K562 (cell line): ENCODE results near the gene RACGAP1. TPM values are rescaled to one million over a fixed set of nuclear protein-coding genes. Genes with fewer than 3 reads are reported as not detected.

Experiments
- CXXC5 ChIP-seq: fragments of 250-450 bp; sonication (Bioruptor Pico); IDR thresholded peaks from 2 replicates; pipeline ENCODE4 v1.8.0; 2022; ENCODE audit warnings: inconsistent platforms, mild to moderate bottlenecking, moderate library complexity
- E2F8 ChIP-seq: fragments of 450-650 bp; IDR thresholded peaks from 2 replicates; pipeline ENCODE4 v1.7.1; 2018; ENCODE audit warnings: mild to moderate bottlenecking, low read depth; ENCODE audit not compliant: partially characterized antibody
- EP300 ChIP-seq: IDR thresholded peaks from 2 replicates; pipeline ENCODE4 v1.6.1; 2012; ENCODE audit warnings: low read length, improper control_type of control experiment
- ESRRA ChIP-seq: fragments of 450-650 bp; IDR thresholded peaks from 2 replicates; pipeline ENCODE4 v1.6.1; 2014; ENCODE audit warnings: low read depth, mild to moderate bottlenecking, moderate library complexity, borderline replicate concordance
- FOXP1 ChIP-seq: sonication (generic); formaldehyde crosslinking; IDR thresholded peaks from 2 replicates; pipeline ENCODE4 v1.8.0; 2022; ENCODE audit warnings: mild to moderate bottlenecking, missing genetic modification reagents
- MAZ ChIP-seq, 2 experiments: fragments of 450-650 bp in 1 of 2; sonication (generic) in 1 of 2; formaldehyde crosslinking; IDR thresholded peaks in 1 of 2; conservative IDR thresholded peaks in 1 of 2; 2 replicates each; pipeline versions ENCODE4 v1.4.0 to v1.5.0; 2020; ENCODE audit warnings: mild to moderate bottlenecking in 1 of 2, missing genetic modification reagents in 1 of 2
- MCM2 ChIP-seq: fragments of 450-650 bp; IDR thresholded peaks from 2 replicates; pipeline ENCODE4 v1.6.1; 2017; ENCODE audit warnings: low read depth, mild to moderate bottlenecking
- MCM7 ChIP-seq, 2 experiments: fragments of 450-650 bp; IDR thresholded peaks; 2 replicates each; pipeline ENCODE4 v1.6.1; 2016 to 2018
- SMARCB1 ChIP-seq: IDR thresholded peaks from 2 replicates; pipeline ENCODE4 v1.6.1; 2011; ENCODE audit warnings: improper control_type of control experiment, low read depth; ENCODE audit not compliant: insufficient read length
- STAG1 ChIP-seq: sonication (generic); formaldehyde crosslinking; IDR thresholded peaks from 2 replicates; pipeline ENCODE4 v1.5.0; 2020; ENCODE audit warnings: missing genetic modification reagents, borderline replicate concordance
- ZNF124 ChIP-seq: sonication (generic); formaldehyde crosslinking; IDR thresholded peaks from 2 replicates; pipeline ENCODE4 v1.8.1; 2022; ENCODE audit warnings: missing genetic modification reagents
- polyA plus RNA-seq, 8 experiments: library from polyadenylated mRNA; depleted of rRNA in 4 of 8; stranded (reverse) in 5 of 8; unstranded in 3 of 8; fragments of >200 nt; fragmentation: Nextera tagmentation in 2 of 8; fragmentation: Illumina TruSeq in 1 of 8; extraction: Ambion mirVana in 2 of 8; extraction: Trizol in 1 of 8; gene quantifications; 2 replicates each; pipeline versions ENCODE4 v1.2.1 to v1.2.3, GENCODE V29; 2011 to 2014; ENCODE audit warnings: inconsistent platforms in 1 of 8, missing spikeins in 1 of 8
- total RNA-seq, 7 experiments: library from RNA; depleted of rRNA in 6 of 7; stranded (reverse); fragments of >200 nt in 6 of 7; fragmentation: Illumina TruSeq in 2 of 7; extraction: Trizol in 2 of 7; gene quantifications; 2 replicates each; pipeline versions ENCODE4 v1.2.1 to v1.2.3, GENCODE V29; 2011 to 2021; ENCODE audit warnings: low replicate concordance in 1 of 7
- TF ChIP-seq, protein P1 (sequence below): fragments of 250-450 bp; sonication (Bioruptor Pico); IDR thresholded peaks from 2 replicates; pipeline ENCODE4 v1.5.0; 2022; ENCODE audit warnings: mild to moderate bottlenecking
- TF ChIP-seq, protein P2 (sequence below), 2 experiments: fragments of 450-650 bp; conservative IDR thresholded peaks; 2 replicates each; pipeline ENCODE4 v1.6.1; 2017; ENCODE audit warnings: mild to moderate bottlenecking in 2 of 2, moderate library complexity in 2 of 2
- TF ChIP-seq, protein P3 (sequence below): fragments of 450-650 bp; IDR thresholded peaks from 2 replicates; pipeline ENCODE4 v1.6.1; 2018; ENCODE audit not compliant: partially characterized antibody

RACGAP1 gene
- total and polyA plus RNA-seq, 9 of the 15 experiments (the other 6 are each of a cell fraction or from before 2014, with no cell fraction given), result 56.4 to 92.9 (median 71.8) TPM

DNA sequence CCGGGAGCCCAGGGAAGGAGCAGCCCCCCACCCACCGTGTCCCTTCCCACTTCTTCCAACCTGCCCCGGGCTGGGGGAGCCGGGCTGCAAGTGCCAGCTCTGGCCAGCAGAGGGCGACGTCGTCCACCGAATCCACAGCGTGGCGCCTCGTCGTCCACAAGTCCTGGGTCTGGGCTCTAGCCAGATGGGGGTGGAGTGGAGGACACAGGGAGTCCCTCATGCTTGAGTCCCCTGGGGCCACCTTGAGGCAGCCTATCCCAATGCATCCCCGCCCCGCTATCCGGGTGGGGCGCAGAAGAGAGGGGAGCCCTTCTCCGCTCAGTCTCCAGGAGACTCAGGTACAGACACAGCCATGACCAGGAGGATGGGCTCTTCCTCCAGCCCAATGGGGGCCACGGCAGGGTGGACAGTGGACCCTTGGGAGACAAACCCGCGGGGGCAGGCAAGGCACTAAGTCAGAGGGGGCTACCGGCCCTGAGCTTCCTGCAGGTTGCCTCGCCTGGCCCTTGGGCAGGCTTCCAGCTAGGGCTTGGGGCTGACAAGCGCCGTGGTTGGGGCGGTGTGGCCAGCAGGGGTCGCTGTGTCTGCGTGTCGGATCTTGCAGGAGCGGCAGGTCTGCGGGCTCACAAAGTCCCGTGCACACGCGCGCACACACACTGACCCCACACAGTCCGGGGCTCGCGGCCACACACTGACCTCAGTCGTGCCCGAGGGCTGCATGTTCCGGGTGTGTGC, 58.1 kb downstream of the RACGAP1 start (continued):
- TF ChIP-seq, protein P1, sequence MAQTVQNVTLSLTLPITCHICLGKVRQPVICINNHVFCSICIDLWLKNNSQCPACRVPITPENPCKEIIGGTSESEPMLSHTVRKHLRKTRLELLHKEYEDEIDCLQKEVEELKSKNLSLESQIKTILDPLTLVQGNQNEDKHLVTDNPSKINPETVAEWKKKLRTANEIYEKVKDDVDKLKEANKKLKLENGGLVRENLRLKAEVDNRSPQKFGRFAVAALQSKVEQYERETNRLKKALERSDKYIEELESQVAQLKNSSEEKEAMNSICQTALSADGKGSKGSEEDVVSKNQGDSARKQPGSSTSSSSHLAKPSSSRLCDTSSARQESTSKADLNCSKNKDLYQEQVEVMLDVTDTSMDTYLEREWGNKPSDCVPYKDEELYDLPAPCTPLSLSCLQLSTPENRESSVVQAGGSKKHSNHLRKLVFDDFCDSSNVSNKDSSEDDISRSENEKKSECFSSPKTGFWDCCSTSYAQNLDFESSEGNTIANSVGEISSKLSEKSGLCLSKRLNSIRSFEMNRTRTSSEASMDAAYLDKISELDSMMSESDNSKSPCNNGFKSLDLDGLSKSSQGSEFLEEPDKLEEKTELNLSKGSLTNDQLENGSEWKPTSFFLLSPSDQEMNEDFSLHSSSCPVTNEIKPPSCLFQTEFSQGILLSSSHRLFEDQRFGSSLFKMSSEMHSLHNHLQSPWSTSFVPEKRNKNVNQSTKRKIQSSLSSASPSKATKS, result no peak
- TF ChIP-seq, protein P2, sequence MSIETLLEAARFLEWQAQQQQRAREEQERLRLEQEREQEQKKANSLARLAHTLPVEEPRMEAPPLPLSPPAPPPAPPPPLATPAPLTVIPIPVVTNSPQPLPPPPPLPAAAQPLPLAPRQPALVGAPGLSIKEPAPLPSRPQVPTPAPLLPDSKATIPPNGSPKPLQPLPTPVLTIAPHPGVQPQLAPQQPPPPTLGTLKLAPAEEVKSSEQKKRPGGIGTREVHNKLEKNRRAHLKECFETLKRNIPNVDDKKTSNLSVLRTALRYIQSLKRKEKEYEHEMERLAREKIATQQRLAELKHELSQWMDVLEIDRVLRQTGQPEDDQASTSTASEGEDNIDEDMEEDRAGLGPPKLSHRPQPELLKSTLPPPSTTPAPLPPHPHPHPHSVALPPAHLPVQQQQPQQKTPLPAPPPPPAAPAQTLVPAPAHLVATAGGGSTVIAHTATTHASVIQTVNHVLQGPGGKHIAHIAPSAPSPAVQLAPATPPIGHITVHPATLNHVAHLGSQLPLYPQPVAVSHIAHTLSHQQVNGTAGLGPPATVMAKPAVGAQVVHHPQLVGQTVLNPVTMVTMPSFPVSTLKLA (conservative IDR thresholded peaks at IDR 0.05), result peak in 1 of 2 experiments; percentile 56; a peak in 1 of 4 replicates
- TF ChIP-seq EP300, result no peak
- TF ChIP-seq MAZ (CRISPR knock-in tag; conservative IDR thresholded peaks at IDR 0.05 in 1 of 2, IDR thresholded peaks at IDR 0.05 in 1 of 2), result peak; percentile 85 to 95
- peak; percentile 96 for TF ChIP-seq STAG1 (CRISPR knock-in tag)
- TF ChIP-seq MCM2, result no peak
- peak; percentile 15 for TF ChIP-seq ESRRA
- TF ChIP-seq SMARCB1, result no peak
- no peak for TF ChIP-seq FOXP1
- TF ChIP-seq ZNF124, result no peak
- no peak for TF ChIP-seq MCM7 (IDR thresholded peaks at IDR 0.05)
- 0 out of 2 replicates have a peak, but pooled peaks have one; percentile 44 for TF ChIP-seq CXXC5 (CRISPR knock-in tag)
- TF ChIP-seq E2F8, result peak; percentile 31
- TF ChIP-seq, protein P3, sequence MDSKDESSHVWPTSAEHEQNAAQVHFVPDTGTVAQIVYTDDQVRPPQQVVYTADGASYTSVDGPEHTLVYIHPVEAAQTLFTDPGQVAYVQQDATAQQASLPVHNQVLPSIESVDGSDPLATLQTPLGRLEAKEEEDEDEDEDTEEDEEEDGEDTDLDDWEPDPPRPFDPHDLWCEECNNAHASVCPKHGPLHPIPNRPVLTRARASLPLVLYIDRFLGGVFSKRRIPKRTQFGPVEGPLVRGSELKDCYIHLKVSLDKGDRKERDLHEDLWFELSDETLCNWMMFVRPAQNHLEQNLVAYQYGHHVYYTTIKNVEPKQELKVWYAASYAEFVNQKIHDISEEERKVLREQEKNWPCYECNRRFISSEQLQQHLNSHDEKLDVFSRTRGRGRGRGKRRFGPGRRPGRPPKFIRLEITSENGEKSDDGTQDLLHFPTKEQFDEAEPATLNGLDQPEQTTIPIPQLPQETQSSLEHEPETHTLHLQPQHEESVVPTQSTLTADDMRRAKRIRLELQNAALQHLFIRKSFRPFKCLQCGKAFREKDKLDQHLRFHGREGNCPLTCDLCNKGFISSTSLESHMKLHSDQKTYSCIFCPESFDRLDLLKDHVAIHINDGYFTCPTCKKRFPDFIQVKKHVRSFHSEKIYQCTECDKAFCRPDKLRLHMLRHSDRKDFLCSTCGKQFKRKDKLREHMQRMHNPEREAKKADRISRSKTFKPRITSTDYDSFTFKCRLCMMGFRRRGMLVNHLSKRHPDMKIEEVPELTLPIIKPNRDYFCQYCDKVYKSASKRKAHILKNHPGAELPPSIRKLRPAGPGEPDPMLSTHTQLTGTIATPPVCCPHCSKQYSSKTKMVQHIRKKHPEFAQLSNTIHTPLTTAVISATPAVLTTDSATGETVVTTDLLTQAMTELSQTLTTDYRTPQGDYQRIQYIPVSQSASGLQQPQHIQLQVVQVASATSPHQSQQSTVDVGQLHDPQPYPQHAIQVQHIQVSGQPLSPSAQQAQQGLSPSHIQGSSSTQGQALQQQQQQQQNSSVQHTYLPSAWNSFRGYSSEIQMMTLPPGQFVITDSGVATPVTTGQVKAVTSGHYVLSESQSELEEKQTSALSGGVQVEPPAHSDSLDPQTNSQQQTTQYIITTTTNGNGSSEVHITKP, result peak; percentile 34
